Body of pancreas (tissue), 4 donors: ENCODE results near the gene SELENOT. TPM values are rescaled to one million over a fixed set of nuclear protein-coding genes. Genes with fewer than 3 reads are reported as not detected.
A peak's percentile ranks its signal among the peaks of the same experiment; 100 is the strongest.
"Not testable (repeated sequence)": the region's sequence is repeated elsewhere in the genome, so short reads cannot be mapped to it uniquely, and the experiment has no call there.

Source experiments
- ATAC-seq: fragments of 150-250 bp; one replicate; pipeline ENCODE4 v1.9.1; 2016
- DNase-seq, 4 donors: peaks; one replicate each; pipeline ENCODE4 v3.0.0-alpha.2; 2019
- H3K27ac ChIP-seq, 4 donors: fragments of 200-600 bp; sonication (generic); 1 replicate in 3 of 4; 2 replicates in 1 of 4; pipeline versions ENCODE4 v1.5.1 to v1.6.1; 2016 to 2019; ENCODE audit warnings: mild to moderate bottlenecking in 1 of 4, mixed read lengths in 1 of 4, moderate library complexity in 1 of 4
- H3K27me3 ChIP-seq, 2 donors: fragments of 200-600 bp; sonication (generic); one replicate each; pipeline ENCODE4 v1.6.0; 2016; ENCODE audit warnings: mild to moderate bottlenecking in 1 of 2
- H3K36me3 ChIP-seq, 2 donors: fragments of 200-600 bp; sonication (generic); replicated peaks in 1 of 2; 2 replicates each; pipeline ENCODE4 v1.5.1; 2016; ENCODE audit warnings: low read depth in 2 of 2; ENCODE audit not compliant: insufficient read depth in 1 of 2
- H3K4me1 ChIP-seq: fragments of 200-600 bp; sonication (generic); one replicate; pipeline ENCODE4 v1.6.0; 2016
- H3K4me3 ChIP-seq, 2 donors: fragments of 200-600 bp; sonication (generic); 1 replicate in 1 of 2; 2 replicates in 1 of 2; pipeline ENCODE4 v1.5.1; 2016 to 2019
- H3K9me3 ChIP-seq, 3 donors: fragments of 200-600 bp; sonication (generic); 1 replicate in 2 of 3; 2 replicates in 1 of 3; pipeline ENCODE4 v1.5.1; 2016
- CTCF ChIP-seq, 7 experiments: fragments of 450-650 bp in 4 of 7; fragments of 200-600 bp in 3 of 7; sonication (generic) in 3 of 7; IDR thresholded peaks; one replicate each; pipeline ENCODE4 v1.5.1; 2016 to 2019; ENCODE audit warnings: antibody characterized with exemption in 7 of 7
- POLR2A ChIP-seq, 3 donors: fragments of 450-650 bp; IDR thresholded peaks; one replicate each; pipeline ENCODE4 v1.6.1; 2016; ENCODE audit warnings: antibody characterized with exemption in 3 of 3, mild to moderate bottlenecking in 2 of 3
- WGBS, 2 donors: methylation state at CpG; one replicate each; pipeline ENCODE4 v1.1.5; 2017; 5-methylcytosine and 5-hydroxymethylcytosine counted together
- intact Hi-C: fragments of 100-400 bp; cut with DNase I; formaldehyde crosslinking; loops from one replicate; pipeline ENCODE4 v1.15.1; 2023
- total RNA-seq, 2 donors: library from RNA; depleted of rRNA; stranded (reverse); fragments of >200 nt; gene quantifications; one replicate each; pipeline ENCODE4 v1.1.0, GENCODE V29; 2016

SELENOT gene
- total RNA-seq, 2 donors from 2014 or later = 20.2 to 21.4 TPM

- no peaks in the 10 kb centered on the region for H3K27me3 ChIP-seq
- TF ChIP-seq CTCF (IDR thresholded peaks at IDR 0.05) (no peak), POLR2A (IDR thresholded peaks at IDR 0.05) (no peak)
- peaks cover 32% of the 10 kb centered on the region for H3K4me1 ChIP-seq
- ATAC-seq (no peak), DNase-seq (peak in 1 of 4 donors; percentile 10)
- H3K27ac ChIP-seq = no peak overlapping the region
- no peak overlapping the region for H3K4me3 ChIP-seq
- no peaks in the 10 kb centered on the region for H3K36me3 ChIP-seq
- intact Hi-C loops = no loop called here
- H3K9me3 ChIP-seq = no peaks in the 10 kb centered on the region
- 68% methylated on average over 4 of the region's 4 CpGs for WGBS, 2 donors
Measured at GRCh38 chr3:150599611-150600297, 3.4 kb upstream of the SELENOT start.

GRCh38 chr3:150600647-150601530, 2.2 kb upstream of the SELENOT start:
- H3K36me3 ChIP-seq, ATAC-seq, H3K9me3 ChIP-seq, intact Hi-C loops, DNase-seq, H3K27me3 ChIP-seq, H3K27ac ChIP-seq, H3K4me3 ChIP-seq: not testable (repeated sequence)
- 85 to 90% methylated on average over 13 of the region's 13 CpGs for WGBS, 2 donors
- H3K4me1 ChIP-seq = peaks cover 44% of the 10 kb centered on the region

- ATAC-seq = peak; percentile 24
- TF ChIP-seq CTCF (IDR thresholded peaks at IDR 0.05) (no peak), POLR2A (IDR thresholded peaks at IDR 0.05) (no peak)
- H3K27ac ChIP-seq = peak overlapping the region; percentile 85 to 95 (median 88)
- H3K36me3 ChIP-seq = peaks cover 0 to 2% of the 10 kb centered on the region in 2 donors
- WGBS, 2 donors = 11 to 14% methylated on average over 6 of the region's 6 CpGs
- DNase-seq = peak in 3 of 4 donors; percentile 8 to 24 (median 20)
- H3K4me1 ChIP-seq = peaks cover 60% of the 10 kb centered on the region
- intact Hi-C loops = no loop called here
- H3K9me3 ChIP-seq = no peaks in the 10 kb centered on the region
- no peaks in the 10 kb centered on the region for H3K27me3 ChIP-seq
- H3K4me3 ChIP-seq = peak overlapping the region; percentile 33 to 73
Measured at GRCh38 chr3:150602426-150603152, 532 bp upstream of the SELENOT start.

GRCh38 chr3:150603980-150604319, 829 bp downstream of the SELENOT start:
- Histone ChIP-seq H3K9me3 (no peaks in the 10 kb centered on the region), H3K27me3 (no peaks in the 10 kb centered on the region), H3K4me1 (peaks cover 66% of the 10 kb centered on the region), H3K4me3 (peak overlapping the region; percentile 33 to 73), H3K27ac (peak overlapping the region; percentile 85 to 95 (median 88)), H3K36me3 (peaks cover 0 to 2% of the 10 kb centered on the region in 2 donors)
- TF ChIP-seq CTCF (IDR thresholded peaks at IDR 0.05) = no peak
- TF ChIP-seq POLR2A (IDR thresholded peaks at IDR 0.05) = no peak
- intact Hi-C loops = no loop called here
- no peak for ATAC-seq
- peak in 1 of 4 donors; percentile 3 for DNase-seq
- 0 to 2% methylated on average over 10 to 11 of the region's 11 CpGs for WGBS, 2 donors
